HepG2 (cell line): ENCODE data around the gene ZNF23. TPM values are rescaled to one million over a fixed set of nuclear protein-coding genes. Genes with fewer than 3 reads are reported as not detected.

Experiments used
- ARID3A ChIP-seq: IDR thresholded peaks from 2 replicates; pipeline ENCODE4 v1.6.1; 2012; ENCODE audit warnings: low read depth, low read length, improper control_type of control experiment
- GATAD1 ChIP-seq: IDR thresholded peaks from 2 replicates; pipeline ENCODE4 v1.6.1; 2016; ENCODE audit warnings: missing genetic modification reagents, missing compliant biosample characterization
- HCFC1 ChIP-seq: fragments of 150-350 bp; IDR thresholded peaks from 2 replicates; pipeline ENCODE4 v1.6.1; 2014; ENCODE audit warnings: low read depth, low read length
- HNF4G ChIP-seq, 2 experiments: sonication (generic) in 1 of 2; formaldehyde crosslinking in 1 of 2; IDR thresholded peaks; 2 replicates each; pipeline versions ENCODE4 v1.4.0 to v1.6.1; 2011 to 2020; ENCODE audit warnings: borderline replicate concordance in 2 of 2, low read depth in 2 of 2, mild to moderate bottlenecking in 2 of 2, low read length in 1 of 2, missing genetic modification reagents in 1 of 2, moderate library complexity in 1 of 2
- IRX3 ChIP-seq: sonication (generic); formaldehyde crosslinking; IDR thresholded peaks from 2 replicates; pipeline ENCODE4 v1.8.1; 2023; ENCODE audit warnings: mild to moderate bottlenecking, low read depth, missing genetic modification reagents, borderline replicate concordance
- MED1 ChIP-seq: sonication (generic); formaldehyde crosslinking; IDR thresholded peaks from 2 replicates; pipeline ENCODE4 v1.4.0; 2020; ENCODE audit warnings: missing genetic modification reagents
- MLX ChIP-seq: IDR thresholded peaks from 2 replicates; pipeline ENCODE4 v1.6.1; 2016
- TBX2 ChIP-seq: sonication (generic); formaldehyde crosslinking; IDR thresholded peaks from 2 replicates; pipeline ENCODE4 v1.5.0; 2020; ENCODE audit warnings: missing genetic modification reagents, mild to moderate bottlenecking, borderline replicate concordance
- YY1 ChIP-seq: IDR thresholded peaks from 2 replicates; pipeline ENCODE4 v1.6.1; 2011; ENCODE audit warnings: low read length, low read depth, moderate library complexity, mild to moderate bottlenecking; ENCODE audit not compliant: insufficient read depth, insufficient replicate concordance
- ZBTB26 ChIP-seq: IDR thresholded peaks from 2 replicates; pipeline ENCODE4 v1.6.1; 2016; ENCODE audit warnings: missing compliant biosample characterization, missing genetic modification reagents, borderline replicate concordance
- ZGPAT ChIP-seq: IDR thresholded peaks from 2 replicates; pipeline ENCODE4 v1.6.1; 2016; ENCODE audit warnings: mild to moderate bottlenecking
- ZNF234 ChIP-seq: sonication (generic); formaldehyde crosslinking; conservative IDR thresholded peaks from 2 replicates; pipeline ENCODE4 v1.5.1; 2020; ENCODE audit warnings: mild to moderate bottlenecking, missing genetic modification reagents
- ZNF280B ChIP-seq: sonication (generic); formaldehyde crosslinking; IDR thresholded peaks from 2 replicates; pipeline ENCODE4 v1.5.0; 2020; ENCODE audit warnings: missing genetic modification reagents, mild to moderate bottlenecking, borderline replicate concordance
- ZNF362 ChIP-seq: sonication (generic); formaldehyde crosslinking; IDR thresholded peaks from 2 replicates; pipeline ENCODE4 v1.4.0; 2020; ENCODE audit warnings: missing genetic modification reagents, mild to moderate bottlenecking, borderline replicate concordance
- ZNF460 ChIP-seq: sonication (generic); formaldehyde crosslinking; IDR thresholded peaks from 2 replicates; pipeline ENCODE4 v1.5.1; 2020; ENCODE audit warnings: missing genetic modification reagents, mild to moderate bottlenecking, borderline replicate concordance
- ZNF503 ChIP-seq: sonication (generic); formaldehyde crosslinking; IDR thresholded peaks from 2 replicates; pipeline ENCODE4 v1.4.0; 2020; ENCODE audit warnings: missing genetic modification reagents
- ZNF619 ChIP-seq: sonication (generic); formaldehyde crosslinking; IDR thresholded peaks from 2 replicates; pipeline ENCODE4 v1.4.0; 2020; ENCODE audit warnings: mild to moderate bottlenecking, missing genetic modification reagents
- ZNF850 ChIP-seq: sonication (generic); formaldehyde crosslinking; conservative IDR thresholded peaks from 2 replicates; pipeline ENCODE4 v1.9.0; 2021; ENCODE audit warnings: mild to moderate bottlenecking, missing genetic modification reagents
- polyA plus RNA-seq, 8 experiments: library from polyadenylated mRNA; depleted of rRNA in 3 of 8; stranded (reverse) in 7 of 8; unstranded in 1 of 8; fragments of >200 nt; fragmentation: Illumina TruSeq in 4 of 8; extraction: Trizol in 4 of 8; gene quantifications; 2 replicates each; pipeline versions ENCODE4 v1.2.1 to v1.2.3, GENCODE V29; 2011 to 2016; ENCODE audit warnings: low read depth in 4 of 8, missing spikeins in 1 of 8, mixed read lengths in 1 of 8; ENCODE audit not compliant: insufficient read depth in 1 of 8
- total RNA-seq, 5 experiments: library from RNA; depleted of rRNA; stranded (reverse); fragments of >200 nt; fragmentation: Illumina TruSeq; extraction: Trizol; gene quantifications; 2 replicates each; pipeline ENCODE4 v1.2.3, GENCODE V29; 2016; ENCODE audit warnings: low read depth in 1 of 5

Gene ZNF23
- total and polyA plus RNA-seq, 2 of the 13 experiments (the other 11 are each of a cell fraction or from before 2014, with no cell fraction given): 8.6 to 12.2 TPM

GRCh38 chr16:71467810-71468209, 5.8 kb upstream of the ZNF23 start (continued):
- peak; percentile 52; the same call in 1 of the 2 replicates for TF ChIP-seq MLX
- no peak for TF ChIP-seq ARID3A
- TF ChIP-seq ZNF503 (CRISPR knock-in tag): peak; percentile 83
- 0 out of 2 replicates have a peak, but pooled peaks have one; percentile 44 for TF ChIP-seq ZNF619 (CRISPR knock-in tag)
- 0 out of 2 replicates have a peak, but pooled peaks have one; percentile 11 for TF ChIP-seq HNF4G (IDR thresholded peaks at IDR 0.05; ENCODE audit: borderline replicate concordance, low read depth, low read length)
- TF ChIP-seq HNF4G (CRISPR knock-in tag; IDR thresholded peaks at IDR 0.05; ENCODE audit: borderline replicate concordance, low read depth): no peak
- peak; percentile 79; the same call in 1 of the 2 replicates for TF ChIP-seq TBX2 (CRISPR knock-in tag)
- TF ChIP-seq ZGPAT (CRISPR knock-in tag): peak; percentile 88
- TF ChIP-seq IRX3: peak; percentile 78; the same call in 1 of the 2 replicates
- TF ChIP-seq ZNF280B (CRISPR knock-in tag): peak; percentile 86; the same call in 1 of the 2 replicates
- TF ChIP-seq ZNF850 (CRISPR knock-in tag): no peak
- peak; percentile 38 for TF ChIP-seq YY1
- peak; percentile 65 for TF ChIP-seq MED1
- no peak; the same call in 1 of the 2 replicates for TF ChIP-seq HCFC1
- no peak for TF ChIP-seq ZNF460 (CRISPR knock-in tag)
- peak; percentile 73; the same call in 1 of the 2 replicates for TF ChIP-seq GATAD1 (CRISPR knock-in tag)
- TF ChIP-seq ZBTB26 (CRISPR knock-in tag): peak; percentile 95
- no peak for TF ChIP-seq ZNF362 (CRISPR knock-in tag)
- TF ChIP-seq ZNF234: no peak
